HG03558 (cell line): Measurements from ENCODE around the gene BHLHA9.
"Not testable (repeated sequence)": the region's sequence is repeated elsewhere in the genome, so short reads cannot be mapped to it uniquely, and the experiment has no call there.

Experiments
- ATAC-seq: cut with Tn5 transposase; IDR thresholded peaks from one replicate; pipeline ENCODE4 v1.9.1; 2021; ENCODE audit warnings: moderate number of reproducible peaks; ENCODE audit not compliant: unreplicated experiment; ENCODE audit errors: extremely low read depth

Gene BHLHA9

GRCh38 chr17:1270210-1271029 is at the start of gene BHLHA9:
TSS of gene BHLHA9 (plus strand) at chr17:1270444. CDS start at chr17:1270564, 120 bp downstream.
- ATAC-seq, result no peak

- no peak for ATAC-seq
Observed at GRCh38 chr17:1221209-1221608, 49.0 kb upstream of the BHLHA9 start.

GRCh38 chr17:1222321-1222720 is 47.9 kb upstream of the BHLHA9 start:
- no peak for ATAC-seq

GRCh38 chr17:1223662-1224061 is 46.6 kb upstream of the BHLHA9 start:
- no peak for ATAC-seq

GRCh38 chr17:1224330-1224729 is 45.9 kb upstream of the BHLHA9 start:
- no peak for ATAC-seq

GRCh38 chr17:1226308-1226707 is 43.9 kb upstream of the BHLHA9 start:
- no peak for ATAC-seq

GRCh38 chr17:1227365-1227764 is 42.9 kb upstream of the BHLHA9 start:
- no peak for ATAC-seq

- ATAC-seq, result no peak
Observed at GRCh38 chr17:1227917-1228780, 42.1 kb upstream of the BHLHA9 start.

- no peak for ATAC-seq
Observed at GRCh38 chr17:1228781-1229348, 41.4 kb upstream of the BHLHA9 start.

GRCh38 chr17:1229349-1229899 is 40.8 kb upstream of the BHLHA9 start:
- no peak for ATAC-seq

GRCh38 chr17:1229900-1230501 is 40.2 kb upstream of the BHLHA9 start:
- no peak for ATAC-seq

GRCh38 chr17:1231456-1231855 is 38.8 kb upstream of the BHLHA9 start:
- no peak for ATAC-seq

GRCh38 chr17:1232331-1232730 is 37.9 kb upstream of the BHLHA9 start:
- no peak for ATAC-seq

- no peak for ATAC-seq
Observed at GRCh38 chr17:1232786-1233185, 37.5 kb upstream of the BHLHA9 start.

- no peak for ATAC-seq
Observed at GRCh38 chr17:1234455-1234854, 35.8 kb upstream of the BHLHA9 start.

GRCh38 chr17:1237471-1237870 is 32.8 kb upstream of the BHLHA9 start:
- ATAC-seq, result no peak

- ATAC-seq, result no peak
Observed at GRCh38 chr17:1239210-1239609, 31.0 kb upstream of the BHLHA9 start.

- not testable (repeated sequence) for ATAC-seq
Observed at GRCh38 chr17:1240426-1240825, 29.8 kb upstream of the BHLHA9 start.

- no peak for ATAC-seq
Observed at GRCh38 chr17:1241929-1242328, 28.3 kb upstream of the BHLHA9 start.

GRCh38 chr17:1244606-1245012 is 25.6 kb upstream of the BHLHA9 start:
- ATAC-seq, result no peak
